ENCODE results near the gene DHX57.

DHX57 gene

GRCh38 chr2:38875576-38876367, at the start of gene DHX57, which contains the start of gene MORN2:
Gene DHX57 (minus strand): TSS chr2:38875934. CDS start chr2:38868405, 7,529 bp downstream.
Gene MORN2 (plus strand): TSS chr2:38875976.
- H3K27ac Mint-ChIP-seq: peak within 1 kb of the TSS; percentile 96
- H3K4me3 Mint-ChIP-seq: peak within 1 kb of the TSS; percentile 96
- peaks cover 12% of the 10 kb centered on the region for H3K36me3 Mint-ChIP-seq (ENCODE audit: low read depth)
- peaks cover 13% of the 10 kb centered on the region for H3K9me3 Mint-ChIP-seq
- H3K27me3 Mint-ChIP-seq (ENCODE audit: low read depth): no peaks in the 10 kb centered on the region
- H3K4me1 Mint-ChIP-seq (ENCODE audit: low read depth): peaks cover 15% of the 10 kb centered on the region

- Mint-ChIP-seq H3K36me3 (ENCODE audit: low read depth) (no peaks in the 10 kb centered on the region), H3K9me3 (no peaks in the 10 kb centered on the region), H3K4me1 (ENCODE audit: low read depth) (no peaks in the 10 kb centered on the region), H3K27ac (no peak overlapping the region), H3K27me3 (ENCODE audit: low read depth) (peaks cover 30% of the 10 kb centered on the region), H3K4me3 (no peak overlapping the region)
These were observed 47.2 kb upstream of the DHX57 start for GRCh38 chr2:38922902-38923301.

GRCh38 chr2:38922389-38922788, 46.7 kb upstream of the DHX57 start:
- Mint-ChIP-seq H3K4me1 (ENCODE audit: low read depth) (no peaks in the 10 kb centered on the region), H3K27ac (no peak overlapping the region)

GRCh38 chr2:38912619-38913018, 36.9 kb upstream of the DHX57 start:
- Mint-ChIP-seq H3K27ac (no peak overlapping the region), H3K4me3 (no peak overlapping the region), H3K36me3 (ENCODE audit: low read depth) (no peaks in the 10 kb centered on the region), H3K4me1 (ENCODE audit: low read depth) (peaks cover 10% of the 10 kb centered on the region), H3K27me3 (ENCODE audit: low read depth) (peaks cover 4% of the 10 kb centered on the region), H3K9me3 (no peaks in the 10 kb centered on the region)

More at GRCh38 chr2:38922389-38922788, 46.7 kb upstream of the DHX57 start:
- Mint-ChIP-seq H3K4me3 (no peak overlapping the region), H3K9me3 (no peaks in the 10 kb centered on the region), H3K36me3 (ENCODE audit: low read depth) (no peaks in the 10 kb centered on the region), H3K27me3 (ENCODE audit: low read depth) (peaks cover 30% of the 10 kb centered on the region)

GRCh38 chr2:38911191-38911590, 35.5 kb upstream of the DHX57 start:
- Mint-ChIP-seq H3K36me3 (ENCODE audit: low read depth) (no peaks in the 10 kb centered on the region), H3K9me3 (no peaks in the 10 kb centered on the region), H3K27me3 (ENCODE audit: low read depth) (peaks cover 3% of the 10 kb centered on the region), H3K27ac (no peak overlapping the region), H3K4me1 (ENCODE audit: low read depth) (peaks cover 11% of the 10 kb centered on the region), H3K4me3 (no peak overlapping the region)

- Mint-ChIP-seq H3K27me3 (ENCODE audit: low read depth) (no peaks in the 10 kb centered on the region), H3K4me3 (no peak overlapping the region), H3K9me3 (no peaks in the 10 kb centered on the region), H3K4me1 (ENCODE audit: low read depth) (peaks cover 11% of the 10 kb centered on the region), H3K27ac (no peak overlapping the region), H3K36me3 (ENCODE audit: low read depth) (no peaks in the 10 kb centered on the region)
These were observed 34.1 kb upstream of the DHX57 start for GRCh38 chr2:38909872-38910271.

GRCh38 chr2:38907743-38908562, 32.2 kb upstream of the DHX57 start:
- Mint-ChIP-seq H3K36me3 (ENCODE audit: low read depth) (no peaks in the 10 kb centered on the region), H3K27me3 (ENCODE audit: low read depth) (no peaks in the 10 kb centered on the region), H3K4me1 (ENCODE audit: low read depth) (peaks cover 11% of the 10 kb centered on the region), H3K9me3 (no peaks in the 10 kb centered on the region), H3K27ac (no peak overlapping the region), H3K4me3 (no peak overlapping the region)

- H3K27ac Mint-ChIP-seq: no peak overlapping the region
- H3K4me3 Mint-ChIP-seq: no peak overlapping the region
- H3K9me3 Mint-ChIP-seq: no peaks in the 10 kb centered on the region
- peaks cover 11% of the 10 kb centered on the region for H3K4me1 Mint-ChIP-seq (ENCODE audit: low read depth)
- H3K27me3 Mint-ChIP-seq (ENCODE audit: low read depth): no peaks in the 10 kb centered on the region
- no peaks in the 10 kb centered on the region for H3K36me3 Mint-ChIP-seq (ENCODE audit: low read depth)
These were observed 31.5 kb upstream of the DHX57 start for GRCh38 chr2:38907242-38907641.

- Mint-ChIP-seq H3K36me3 (ENCODE audit: low read depth) (no peaks in the 10 kb centered on the region), H3K27me3 (ENCODE audit: low read depth) (peaks cover 2% of the 10 kb centered on the region), H3K4me1 (ENCODE audit: low read depth) (peaks cover 11% of the 10 kb centered on the region), H3K4me3 (no peak overlapping the region), H3K27ac (no peak overlapping the region), H3K9me3 (no peaks in the 10 kb centered on the region)
These were observed 29.5 kb upstream of the DHX57 start for GRCh38 chr2:38905251-38905650.

GRCh38 chr2:38900726-38901125, 25.0 kb upstream of the DHX57 start:
- H3K4me3 Mint-ChIP-seq: no peak overlapping the region
- H3K9me3 Mint-ChIP-seq: no peaks in the 10 kb centered on the region
- H3K27me3 Mint-ChIP-seq (ENCODE audit: low read depth): peaks cover 15% of the 10 kb centered on the region
- H3K27ac Mint-ChIP-seq: no peak overlapping the region
- no peaks in the 10 kb centered on the region for H3K36me3 Mint-ChIP-seq (ENCODE audit: low read depth)
- H3K4me1 Mint-ChIP-seq (ENCODE audit: low read depth): no peaks in the 10 kb centered on the region

GRCh38 chr2:38898256-38898655, 22.5 kb upstream of the DHX57 start:
- Mint-ChIP-seq H3K27me3 (ENCODE audit: low read depth) (peaks cover 15% of the 10 kb centered on the region), H3K9me3 (no peaks in the 10 kb centered on the region), H3K4me1 (ENCODE audit: low read depth) (no peaks in the 10 kb centered on the region), H3K4me3 (no peak overlapping the region), H3K27ac (no peak overlapping the region), H3K36me3 (ENCODE audit: low read depth) (no peaks in the 10 kb centered on the region)

- Mint-ChIP-seq H3K4me3 (no peak overlapping the region), H3K9me3 (no peaks in the 10 kb centered on the region), H3K4me1 (ENCODE audit: low read depth) (no peaks in the 10 kb centered on the region), H3K27ac (no peak overlapping the region), H3K36me3 (ENCODE audit: low read depth) (no peaks in the 10 kb centered on the region), H3K27me3 (ENCODE audit: low read depth) (peaks cover 30% of the 10 kb centered on the region)
These were observed 17.1 kb upstream of the DHX57 start for GRCh38 chr2:38892819-38893218.

GRCh38 chr2:38889575-38889974, 13.8 kb upstream of the DHX57 start, which contains the start of gene ARHGEF33:
Gene ARHGEF33 (plus strand): TSS chr2:38889875. CDS start chr2:38919448, 29,573 bp downstream.
- Mint-ChIP-seq H3K27ac (no peak within 1 kb of the TSS), H3K9me3 (no peaks in the 10 kb centered on the region), H3K27me3 (ENCODE audit: low read depth) (peaks cover 20% of the 10 kb centered on the region)

GRCh38 chr2:38889045-38889444, 13.3 kb upstream of the DHX57 start:
- no peaks in the 10 kb centered on the region for H3K36me3 Mint-ChIP-seq (ENCODE audit: low read depth)

More at GRCh38 chr2:38889575-38889974, 13.8 kb upstream of the DHX57 start, which contains the start of gene ARHGEF33:
- no peaks in the 10 kb centered on the region for H3K36me3 Mint-ChIP-seq (ENCODE audit: low read depth)
- H3K4me3 Mint-ChIP-seq: no peak within 1 kb of the TSS
- no peaks in the 10 kb centered on the region for H3K4me1 Mint-ChIP-seq (ENCODE audit: low read depth)

More at GRCh38 chr2:38889045-38889444, 13.3 kb upstream of the DHX57 start:
- Mint-ChIP-seq H3K4me3 (no peak overlapping the region), H3K4me1 (ENCODE audit: low read depth) (no peaks in the 10 kb centered on the region), H3K27ac (no peak overlapping the region), H3K9me3 (no peaks in the 10 kb centered on the region), H3K27me3 (ENCODE audit: low read depth) (peaks cover 20% of the 10 kb centered on the region)

Measured in T-helper 1 cell treated with Interleukin-12 subunit alpha and Interleukin-12 subunit beta and Interleukin-4 antibody, amounts not matched to agents 30 μg/mL and 1 μg/mL, for 36 hours (primary cell).